Mononuclear cell (primary cell): ENCODE data around the gene PSMC5. TPM values are rescaled to one million over a fixed set of nuclear protein-coding genes. Genes with fewer than 3 reads are reported as not detected.
A peak's percentile ranks its signal among the peaks of the same experiment; 100 is the strongest.
"Not testable (repeated sequence)": the region's sequence is repeated elsewhere in the genome, so short reads cannot be mapped to it uniquely, and the experiment has no call there.

Experiments used
- H3K27me3 ChIP-seq: 2 replicates; pipeline ENCODE4 v1.6.0; 2011; ENCODE audit warnings: low read length, control low read depth; ENCODE audit not compliant: insufficient read depth
- H3K4me1 ChIP-seq: 2 replicates; pipeline ENCODE4 v1.5.1; 2011; ENCODE audit warnings: mild to moderate bottlenecking, low read length, control low read depth; ENCODE audit not compliant: insufficient read depth
- H3K4me3 ChIP-seq: 2 replicates; pipeline ENCODE4 v1.5.1; 2011; ENCODE audit warnings: mild to moderate bottlenecking, low read length, moderate library complexity
- H3K9me3 ChIP-seq: 2 replicates; pipeline ENCODE4 v1.5.1; 2011; ENCODE audit warnings: low read depth, mild to moderate bottlenecking, control low read depth, low read length
- total RNA-seq: library from RNA; depleted of rRNA; stranded (reverse); fragments of >200 nt; gene quantifications from one replicate; pipeline ENCODE4 v1.2.3, GENCODE V29; 2012

Gene PSMC5
- total RNA-seq, 1 donor: 15.3 TPM

GRCh38 chr17:63841350-63842172 is 14.3 kb downstream of the PSMC5 start:
- no peaks in the 10 kb centered on the region for H3K27me3 ChIP-seq
- H3K4me1 ChIP-seq: peaks cover 58% of the 10 kb centered on the region
- no peaks in the 10 kb centered on the region for H3K9me3 ChIP-seq
- peak overlapping the region; percentile 80 for H3K4me3 ChIP-seq

- H3K27me3 ChIP-seq: no peaks in the 10 kb centered on the region
- peaks cover 58% of the 10 kb centered on the region for H3K4me1 ChIP-seq
- H3K9me3 ChIP-seq: no peaks in the 10 kb centered on the region
- peak overlapping the region; percentile 80 for H3K4me3 ChIP-seq
These were observed 14.9 kb downstream of the PSMC5 start for GRCh38 chr17:63842173-63842539.

GRCh38 chr17:63842540-63843386 is 15.5 kb downstream of the PSMC5 start, which contains the start of gene SMARCD2:
TSS of gene SMARCD2 (minus strand) at chr17:63842685. CDS start at chr17:63842674, 11 bp downstream.
- no peaks in the 10 kb centered on the region for H3K27me3 ChIP-seq
- H3K9me3 ChIP-seq: no peaks in the 10 kb centered on the region
- peaks cover 54% of the 10 kb centered on the region for H3K4me1 ChIP-seq
- H3K4me3 ChIP-seq: peak within 1 kb of the TSS; percentile 80

GRCh38 chr17:63843387-63843888 is 16.2 kb downstream of the PSMC5 start:
- Histone ChIP-seq H3K4me3 (peak overlapping the region; percentile 80), H3K4me1 (peaks cover 50% of the 10 kb centered on the region)
- H3K9me3 ChIP-seq, H3K27me3 ChIP-seq: not testable (repeated sequence)

- H3K4me1 ChIP-seq: peaks cover 49% of the 10 kb centered on the region
- no peaks in the 10 kb centered on the region for H3K9me3 ChIP-seq
- peak overlapping the region; percentile 80 for H3K4me3 ChIP-seq
- H3K27me3 ChIP-seq: no peaks in the 10 kb centered on the region
These were observed 16.9 kb downstream of the PSMC5 start for GRCh38 chr17:63843910-63844677.

- no peak overlapping the region for H3K4me3 ChIP-seq
- peaks cover 34% of the 10 kb centered on the region for H3K4me1 ChIP-seq
- no peaks in the 10 kb centered on the region for H3K9me3 ChIP-seq
- H3K27me3 ChIP-seq: no peaks in the 10 kb centered on the region
These were observed 18.3 kb downstream of the PSMC5 start for GRCh38 chr17:63845509-63845908.

GRCh38 chr17:63847525-63848249 is 20.5 kb downstream of the PSMC5 start:
- H3K4me3 ChIP-seq: no peak overlapping the region
- H3K27me3 ChIP-seq: no peaks in the 10 kb centered on the region
- H3K4me1 ChIP-seq: peaks cover 22% of the 10 kb centered on the region
- H3K9me3 ChIP-seq: no peaks in the 10 kb centered on the region

- H3K9me3 ChIP-seq: no peaks in the 10 kb centered on the region
- no peak overlapping the region for H3K4me3 ChIP-seq
- peaks cover 11% of the 10 kb centered on the region for H3K4me1 ChIP-seq
- H3K27me3 ChIP-seq: no peaks in the 10 kb centered on the region
These were observed 21.8 kb downstream of the PSMC5 start for GRCh38 chr17:63848834-63849689.

GRCh38 chr17:63850401-63850800 is 23.2 kb downstream of the PSMC5 start:
- Histone ChIP-seq H3K4me1 (peaks cover 8% of the 10 kb centered on the region), H3K27me3 (no peaks in the 10 kb centered on the region)

GRCh38 chr17:63853260-63853659 is 26.0 kb downstream of the PSMC5 start:
- Histone ChIP-seq H3K4me1 (peaks cover 7% of the 10 kb centered on the region), H3K9me3 (no peaks in the 10 kb centered on the region), H3K4me3 (no peak overlapping the region), H3K27me3 (no peaks in the 10 kb centered on the region)

More at GRCh38 chr17:63850401-63850800, 23.2 kb downstream of the PSMC5 start:
- H3K4me3 ChIP-seq: no peak overlapping the region
- no peaks in the 10 kb centered on the region for H3K9me3 ChIP-seq

GRCh38 chr17:63854709-63855108 is 27.5 kb downstream of the PSMC5 start:
- no peaks in the 10 kb centered on the region for H3K4me1 ChIP-seq
- no peak overlapping the region for H3K4me3 ChIP-seq
- H3K9me3 ChIP-seq: no peaks in the 10 kb centered on the region

GRCh38 chr17:63855185-63855584 is 28.0 kb downstream of the PSMC5 start:
- no peaks in the 10 kb centered on the region for H3K9me3 ChIP-seq
- H3K4me3 ChIP-seq: no peak overlapping the region
- no peaks in the 10 kb centered on the region for H3K27me3 ChIP-seq
- no peaks in the 10 kb centered on the region for H3K4me1 ChIP-seq

More at GRCh38 chr17:63854709-63855108, 27.5 kb downstream of the PSMC5 start:
- H3K27me3 ChIP-seq: no peaks in the 10 kb centered on the region

GRCh38 chr17:63856425-63856824 is 29.2 kb downstream of the PSMC5 start:
- not testable (repeated sequence) for H3K4me1 ChIP-seq, H3K9me3 ChIP-seq, H3K27me3 ChIP-seq, H3K4me3 ChIP-seq
